Measurements from ENCODE around the gene KIF3A. TPM values are rescaled to one million over a fixed set of nuclear protein-coding genes. Genes with fewer than 3 reads are reported as not detected.

Gene KIF3A
- total and polyA plus RNA-seq, 8 donors: 0.58 to 19.3 (median 4.6) TPM

DNA sequence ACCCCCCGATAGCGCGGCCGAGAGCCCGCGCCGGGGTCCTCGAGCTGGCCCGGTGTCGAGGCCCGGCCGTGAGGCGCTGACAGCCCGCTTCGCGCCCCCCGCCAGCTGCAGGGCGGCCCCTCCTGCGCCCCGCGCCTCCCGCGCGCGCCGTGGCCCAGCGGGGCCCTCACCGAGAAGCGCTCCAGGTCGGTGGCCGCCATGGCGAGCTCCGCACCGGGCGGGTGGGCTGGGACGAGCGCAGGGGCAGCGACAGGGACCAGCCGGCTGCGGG lies 39.5 kb upstream of the KIF3A start:
- no peaks in the 10 kb centered on the region for H3K27me3 ChIP-seq
- no peak for DNase-seq
- intact Hi-C loops (cut with DNase I; ENCODE audit: low total_unique reads): no loop called here
- no peak for TF ChIP-seq POLR2AphosphoS5 (IDR thresholded peaks at IDR 0.05)
- TF ChIP-seq EP300 (IDR thresholded peaks at IDR 0.05): no peak
- TF ChIP-seq CTCF (IDR thresholded peaks at IDR 0.05): no peak
- no peak for TF ChIP-seq POLR2A (IDR thresholded peaks at IDR 0.05)
- H3K4me1 ChIP-seq: peaks cover 13 to 61% (median 45%) of the 10 kb centered on the region in 4 donors
- H3K9me3 ChIP-seq: no peaks in the 10 kb centered on the region
- peak overlapping the region; percentile 81 to 88 (median 86) for H3K27ac ChIP-seq
- H3K4me3 ChIP-seq: peak overlapping the region; percentile 79 to 88 (median 82)
- 0 to 2% (median 1%) methylated on average over 22 to 40 of the region's 40 CpGs; no CpG with 5 or more reads in 1 of the 5 donors for WGBS, 5 donors
- no peaks in the 10 kb centered on the region for H3K36me3 ChIP-seq

- peak in 1 of 2 donors; percentile 75 for DNase-seq
Measured at GRCh38 chr5:132776131-132776937, 39.0 kb upstream of the KIF3A start.

DNA sequence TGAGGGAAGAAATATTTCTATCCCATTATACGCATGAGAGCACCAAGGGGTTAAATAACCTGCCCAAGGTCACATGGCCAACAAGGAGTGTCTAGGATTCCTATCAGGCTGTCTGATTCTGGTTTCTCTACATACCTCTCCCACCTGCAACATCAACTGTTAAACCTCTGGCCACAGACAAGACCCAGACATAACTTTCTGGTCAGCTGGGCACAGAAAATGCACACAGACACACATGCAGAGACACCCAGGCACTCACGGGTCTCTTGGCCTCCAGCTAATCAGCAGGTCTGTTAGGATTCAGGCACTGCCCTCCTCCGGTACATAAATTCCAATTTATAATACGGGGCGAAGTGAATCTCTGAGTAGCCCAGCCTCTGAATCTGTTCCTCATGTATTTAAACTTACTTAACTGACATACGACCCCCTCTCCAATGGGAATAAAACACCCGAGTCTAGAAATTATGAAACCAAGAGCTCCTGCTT lies 38.2 kb upstream of the KIF3A start:
- Histone ChIP-seq H3K36me3 (no peaks in the 10 kb centered on the region), H3K27me3 (no peaks in the 10 kb centered on the region), H3K9me3 (no peaks in the 10 kb centered on the region), H3K27ac (peak overlapping the region in 4 of 5 donors; percentile 84 to 88 (median 87)), H3K4me1 (peaks cover 16 to 71% (median 53%) of the 10 kb centered on the region in 4 donors), H3K4me3 (peak overlapping the region; percentile 79 to 88 (median 82))
- intact Hi-C loops (cut with DNase I; ENCODE audit: low total_unique reads): no loop called here
- DNase-seq: peak in 1 of 2 donors; percentile 39
- no peak for TF ChIP-seq POLR2AphosphoS5 (IDR thresholded peaks at IDR 0.05)
- no peak for TF ChIP-seq EP300 (IDR thresholded peaks at IDR 0.05)
- no peak for TF ChIP-seq POLR2A (IDR thresholded peaks at IDR 0.05)
- no peak for TF ChIP-seq CTCF (IDR thresholded peaks at IDR 0.05)
- 20 to 35% (median 32%) methylated on average over 7 of the region's 7 CpGs for WGBS, 5 donors

More at GRCh38 chr5:132776131-132776937, 39.0 kb upstream of the KIF3A start:
- Histone ChIP-seq H3K27me3 (no peaks in the 10 kb centered on the region), H3K4me1 (peaks cover 16 to 67% (median 48%) of the 10 kb centered on the region in 4 donors), H3K36me3 (no peaks in the 10 kb centered on the region), H3K4me3 (peak overlapping the region; percentile 79 to 88 (median 82)), H3K9me3 (no peaks in the 10 kb centered on the region), H3K27ac (peak overlapping the region; percentile 81 to 88 (median 86))
- WGBS, 5 donors: 4 to 7% (median 6%) methylated on average over 24 to 39 of the region's 39 CpGs
- intact Hi-C loops (cut with DNase I; ENCODE audit: low total_unique reads): no loop called here
- no peak for TF ChIP-seq POLR2AphosphoS5 (IDR thresholded peaks at IDR 0.05)
- no peak for TF ChIP-seq CTCF (IDR thresholded peaks at IDR 0.05)
- TF ChIP-seq EP300 (IDR thresholded peaks at IDR 0.05): no peak
- no peak for TF ChIP-seq POLR2A (IDR thresholded peaks at IDR 0.05)

GRCh38 chr5:132774896-132775295 lies 37.5 kb upstream of the KIF3A start:
- no peaks in the 10 kb centered on the region for H3K36me3 ChIP-seq
- WGBS, 5 donors: 80 to 90% (median 86%) methylated on average over 5 of the region's 5 CpGs
- no peaks in the 10 kb centered on the region for H3K9me3 ChIP-seq
- no peaks in the 10 kb centered on the region for H3K27me3 ChIP-seq
- H3K4me1 ChIP-seq: peaks cover 16 to 72% (median 54%) of the 10 kb centered on the region in 4 donors
- no peak for DNase-seq
- H3K27ac ChIP-seq: peak overlapping the region in 2 of 5 donors; percentile 88
- intact Hi-C loops (cut with DNase I; ENCODE audit: low total_unique reads): no loop called here
- H3K4me3 ChIP-seq: no peak overlapping the region
- TF ChIP-seq CTCF (IDR thresholded peaks at IDR 0.05) (no peak), POLR2A (IDR thresholded peaks at IDR 0.05) (no peak), EP300 (IDR thresholded peaks at IDR 0.05) (no peak), POLR2AphosphoS5 (IDR thresholded peaks at IDR 0.05) (no peak)

Data from stomach (tissue), 9 donors.